Sigmoid colon (tissue), 7 donors: ENCODE results near the gene ATG13. TPM values are rescaled to one million over a fixed set of nuclear protein-coding genes. Genes with fewer than 3 reads are reported as not detected.

Experiments used
- DNase-seq: peaks from one replicate; pipeline ENCODE4 v3.0.0-alpha.2; 2019
- H3K27ac ChIP-seq, 4 donors: fragments of 200-600 bp; sonication (generic); one replicate each; pipeline ENCODE4 v1.5.1; 2016 to 2019; ENCODE audit warnings: mild to moderate bottlenecking in 1 of 4
- H3K27me3 ChIP-seq, 3 donors: fragments of 200-600 bp; sonication (generic); one replicate each; pipeline ENCODE4 v1.5.1; 2019; ENCODE audit warnings: mild to moderate bottlenecking in 1 of 3
- H3K36me3 ChIP-seq, 4 donors: fragments of 200-600 bp; sonication (generic); one replicate each; pipeline ENCODE4 v1.5.1; 2016 to 2019
- H3K4me1 ChIP-seq, 4 donors: fragments of 200-600 bp; sonication (generic); one replicate each; pipeline ENCODE4 v1.5.1; 2017 to 2019
- H3K4me3 ChIP-seq, 4 donors: fragments of 200-600 bp; sonication (generic); one replicate each; pipeline ENCODE4 v1.5.1; 2017 to 2019; ENCODE audit warnings: mild to moderate bottlenecking in 2 of 4, moderate library complexity in 1 of 4
- H3K9me3 ChIP-seq, 4 donors: fragments of 200-600 bp in 3 of 4; sonication (generic) in 3 of 4; one replicate each; pipeline versions ENCODE4 v1.5.1 to v1.6.1; 2013 to 2019
- EP300 ChIP-seq, 4 donors: sonication (generic); formaldehyde crosslinking; IDR thresholded peaks; one replicate each; pipeline ENCODE4 v1.6.1; 2017; ENCODE audit warnings: antibody characterized with exemption in 4 of 4
- POLR2A ChIP-seq, 2 donors: fragments of 450-650 bp; IDR thresholded peaks; one replicate each; pipeline ENCODE4 v1.6.1; 2016; ENCODE audit warnings: antibody characterized with exemption in 2 of 2, mild to moderate bottlenecking in 2 of 2, moderate library complexity in 2 of 2
- POLR2AphosphoS5 ChIP-seq, 4 donors: sonication (generic); formaldehyde crosslinking; IDR thresholded peaks; one replicate each; pipeline ENCODE4 v1.6.1; 2017; ENCODE audit warnings: antibody characterized with exemption in 4 of 4
- WGBS, 2 donors: extraction: QIAGEN DNeasy Blood & Tissue Kit; methylation state at CpG; one replicate each; pipeline ENCODE4 v1.1.7; 2013; 5-methylcytosine and 5-hydroxymethylcytosine counted together
- intact Hi-C: fragments of 100-400 bp; cut with DNase I; formaldehyde crosslinking; loops from one replicate; pipeline ENCODE4 v1.15.1; 2023
- polyA plus RNA-seq, 3 donors: library from polyadenylated mRNA; stranded (reverse); fragments of 200-250 nt; gene quantifications; one replicate each; pipeline ENCODE4 v1.2.3, GENCODE V29; 2013
- total RNA-seq, 4 donors: library from RNA; depleted of rRNA; stranded (reverse); fragments of >200 nt; gene quantifications; one replicate each; pipeline ENCODE4 v1.1.0, GENCODE V29; 2016
- TF ChIP-seq, protein P1 (sequence below), 4 experiments: fragments of 450-650 bp in 3 of 4; fragments of 200-600 bp in 1 of 4; IDR thresholded peaks; one replicate each; pipeline ENCODE4 v1.5.1; 2016 to 2019; ENCODE audit warnings: antibody characterized with exemption in 4 of 4, mild to moderate bottlenecking in 3 of 4, moderate library complexity in 2 of 4
- donor health status: healthy with polysubstance abuse.
- donor health status: Bipolar disorder and iron deficiency.
- donor health status: healthy.

Gene ATG13
- total and polyA plus RNA-seq, 7 donors = 27.6 to 96.4 (median 48.5) TPM

DNA sequence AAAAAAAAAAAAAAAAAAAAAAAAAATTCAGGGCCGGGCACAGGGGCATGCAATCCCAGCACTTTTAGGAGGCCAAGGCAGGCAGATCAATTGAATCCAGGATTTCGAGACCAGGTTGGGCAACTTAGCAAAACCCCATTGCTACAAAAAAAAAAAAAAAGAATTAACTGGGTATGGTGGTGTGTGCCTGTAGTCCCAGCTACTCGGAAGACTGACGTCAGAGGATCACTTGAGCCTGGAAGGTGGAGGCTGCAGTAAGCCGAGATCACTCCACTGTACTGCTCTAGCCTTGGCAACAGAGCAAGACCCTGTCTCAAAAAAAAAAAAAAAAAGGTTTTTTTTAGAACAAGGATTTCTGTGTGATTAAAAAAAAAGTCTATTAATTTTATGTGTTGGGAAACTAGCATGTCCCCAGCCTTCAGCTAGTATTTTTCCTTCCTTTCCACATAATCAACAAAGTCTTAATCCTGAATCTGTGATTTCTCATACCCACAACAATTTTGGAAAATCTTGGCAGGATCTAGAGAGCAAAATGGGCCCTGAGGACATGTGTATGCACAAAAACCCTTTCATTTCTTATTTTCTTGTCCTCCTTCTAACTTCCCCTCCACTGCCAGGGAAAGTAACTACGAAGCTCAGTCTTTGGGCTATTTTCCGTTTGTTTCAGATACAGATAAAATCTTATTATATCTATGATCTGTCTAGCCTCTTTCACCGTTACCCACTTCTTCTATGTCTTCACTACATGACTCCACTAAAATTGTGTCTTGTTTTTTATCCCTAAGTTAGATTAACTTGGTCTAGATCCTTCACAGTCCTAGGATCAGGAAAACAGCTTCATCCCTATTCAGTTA lies 17.8 kb upstream of the ATG13 start:
- Histone ChIP-seq H3K4me3 (no peak overlapping the region), H3K36me3 (peaks cover 0 to 3% (median 0%) of the 10 kb centered on the region in 4 donors), H3K4me1 (peaks cover 0 to 1% (median under 1%) of the 10 kb centered on the region in 4 donors), H3K27me3 (no peaks in the 10 kb centered on the region), H3K9me3 (no peaks in the 10 kb centered on the region), H3K27ac (peak overlapping the region; percentile 37 to 49 (median 42))
- TF ChIP-seq EP300 (IDR thresholded peaks at IDR 0.05) = no peak
- no peak for TF ChIP-seq POLR2AphosphoS5 (IDR thresholded peaks at IDR 0.05)
- no peak for TF ChIP-seq POLR2A (IDR thresholded peaks at IDR 0.05)
- TF ChIP-seq, protein P1, sequence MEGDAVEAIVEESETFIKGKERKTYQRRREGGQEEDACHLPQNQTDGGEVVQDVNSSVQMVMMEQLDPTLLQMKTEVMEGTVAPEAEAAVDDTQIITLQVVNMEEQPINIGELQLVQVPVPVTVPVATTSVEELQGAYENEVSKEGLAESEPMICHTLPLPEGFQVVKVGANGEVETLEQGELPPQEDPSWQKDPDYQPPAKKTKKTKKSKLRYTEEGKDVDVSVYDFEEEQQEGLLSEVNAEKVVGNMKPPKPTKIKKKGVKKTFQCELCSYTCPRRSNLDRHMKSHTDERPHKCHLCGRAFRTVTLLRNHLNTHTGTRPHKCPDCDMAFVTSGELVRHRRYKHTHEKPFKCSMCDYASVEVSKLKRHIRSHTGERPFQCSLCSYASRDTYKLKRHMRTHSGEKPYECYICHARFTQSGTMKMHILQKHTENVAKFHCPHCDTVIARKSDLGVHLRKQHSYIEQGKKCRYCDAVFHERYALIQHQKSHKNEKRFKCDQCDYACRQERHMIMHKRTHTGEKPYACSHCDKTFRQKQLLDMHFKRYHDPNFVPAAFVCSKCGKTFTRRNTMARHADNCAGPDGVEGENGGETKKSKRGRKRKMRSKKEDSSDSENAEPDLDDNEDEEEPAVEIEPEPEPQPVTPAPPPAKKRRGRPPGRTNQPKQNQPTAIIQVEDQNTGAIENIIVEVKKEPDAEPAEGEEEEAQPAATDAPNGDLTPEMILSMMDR (IDR thresholded peaks at IDR 0.05) = no peak
- 94 to 95% methylated on average over 8 of the region's 8 CpGs for WGBS, 2 donors
- intact Hi-C loops = no loop called here
- no peak for DNase-seq

DNA sequence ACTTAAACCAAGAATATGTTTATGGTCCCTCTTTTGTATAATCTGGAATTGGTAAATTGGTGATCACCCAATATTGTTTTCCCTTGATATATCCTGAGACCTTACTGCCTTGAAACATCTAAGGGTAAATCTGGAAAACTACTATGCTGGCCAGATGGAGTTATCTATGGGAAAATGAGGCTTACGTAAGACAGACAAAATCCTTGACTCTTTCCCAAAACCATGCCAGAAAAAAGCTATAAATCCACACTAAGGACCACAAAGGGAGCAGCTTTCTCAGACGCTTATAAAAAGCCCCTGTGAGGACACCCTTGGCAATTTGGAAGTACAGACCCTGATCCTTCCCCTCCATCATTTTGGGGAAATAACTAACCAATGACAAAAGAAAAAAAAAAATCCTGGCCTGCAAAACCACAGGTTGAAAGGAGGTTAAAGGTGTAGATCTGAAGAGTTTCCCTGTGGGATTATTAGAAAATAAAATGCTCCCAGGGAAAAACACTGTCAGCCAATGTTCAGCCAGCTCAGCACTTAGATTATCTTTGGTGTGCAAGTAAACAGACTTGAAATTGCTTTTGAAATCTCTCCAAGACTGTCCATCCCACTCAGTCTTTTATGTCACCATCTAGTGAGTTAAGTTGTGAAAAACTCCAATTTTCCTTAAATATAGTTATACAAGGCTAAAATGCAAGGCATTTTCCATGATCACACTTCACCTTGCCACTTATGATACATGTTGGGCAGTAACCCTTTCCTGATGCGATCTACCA lies 17.0 kb upstream of the ATG13 start:
- Histone ChIP-seq H3K4me1 (no peaks in the 10 kb centered on the region), H3K27ac (peak overlapping the region in 3 of 4 donors; percentile 41 to 49 (median 44)), H3K9me3 (no peaks in the 10 kb centered on the region), H3K27me3 (no peaks in the 10 kb centered on the region), H3K4me3 (no peak overlapping the region), H3K36me3 (peaks cover 0 to 3% (median 0%) of the 10 kb centered on the region in 4 donors)
- intact Hi-C loops = no loop called here
- no peak for TF ChIP-seq POLR2AphosphoS5 (IDR thresholded peaks at IDR 0.05)
- TF ChIP-seq, protein P1 (IDR thresholded peaks at IDR 0.05) = no peak
- no peak for TF ChIP-seq EP300 (IDR thresholded peaks at IDR 0.05)
- no peak for TF ChIP-seq POLR2A (IDR thresholded peaks at IDR 0.05)
- no peak for DNase-seq
- 83% methylated on average over 3 of the region's 3 CpGs for WGBS, 2 donors

DNA sequence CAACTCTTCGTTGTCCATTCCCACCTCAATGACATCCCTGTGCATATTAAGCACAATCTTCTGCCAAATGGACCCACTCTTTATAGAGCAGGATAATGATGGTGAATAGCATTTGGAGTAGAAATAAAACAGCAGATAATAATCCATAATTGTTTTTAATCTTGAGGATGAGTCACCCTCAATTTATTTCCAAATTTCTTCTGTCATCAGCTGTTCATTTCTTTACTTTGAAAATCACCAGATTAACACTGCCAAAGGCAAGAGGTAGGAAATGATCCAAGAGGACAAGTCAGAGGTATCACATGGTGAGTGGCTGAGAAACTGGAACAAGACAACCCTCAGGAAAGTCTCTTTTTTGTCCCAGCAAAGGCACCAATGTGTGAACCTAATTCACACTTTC lies 16.2 kb upstream of the ATG13 start:
- WGBS, 2 donors = 88 to 98% methylated on average over 1 of the region's 1 CpG
- no peak for DNase-seq
- no peak overlapping the region for H3K4me3 ChIP-seq
- H3K27me3 ChIP-seq = no peaks in the 10 kb centered on the region
- TF ChIP-seq EP300 (IDR thresholded peaks at IDR 0.05) = no peak
- peak in 1 of 4 donors; percentile 7 for TF ChIP-seq POLR2AphosphoS5 (IDR thresholded peaks at IDR 0.05)
- TF ChIP-seq POLR2A (IDR thresholded peaks at IDR 0.05) = no peak
- TF ChIP-seq, protein P1 (IDR thresholded peaks at IDR 0.05) = no peak
- intact Hi-C loops = no loop called here
- H3K27ac ChIP-seq = peak overlapping the region in 3 of 4 donors; percentile 41 to 49 (median 44)
- H3K36me3 ChIP-seq = peaks cover 0 to 3% (median 0%) of the 10 kb centered on the region in 4 donors
- no peaks in the 10 kb centered on the region for H3K4me1 ChIP-seq
- no peaks in the 10 kb centered on the region for H3K9me3 ChIP-seq

DNA sequence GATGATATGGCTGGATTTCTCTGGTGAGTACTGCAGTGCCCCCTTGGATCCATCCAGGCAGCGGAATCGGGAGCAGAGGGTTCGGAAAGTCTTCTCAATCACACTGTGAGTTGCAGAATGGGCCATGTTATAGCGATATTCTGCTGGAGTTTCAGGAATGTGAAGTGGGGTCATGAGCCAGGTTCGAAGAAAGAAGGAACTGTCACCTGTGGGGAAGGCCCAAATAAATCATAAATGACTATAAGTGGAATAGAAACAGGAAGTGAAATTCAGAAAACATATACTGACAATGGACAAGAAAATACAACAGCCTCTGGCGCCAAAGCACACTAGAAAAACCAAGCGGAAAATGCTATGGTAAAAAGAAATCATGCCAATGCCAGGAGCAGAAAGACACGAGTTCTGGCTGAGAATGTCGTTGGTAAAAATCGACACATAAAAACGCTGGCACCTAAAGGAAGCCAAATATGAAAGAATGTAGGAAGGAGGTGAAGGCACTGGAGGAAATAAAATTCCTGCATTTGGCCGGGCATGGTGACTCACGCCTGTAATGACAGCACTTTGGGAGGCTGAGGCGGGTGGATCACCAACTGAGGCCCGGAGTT lies 13.5 kb upstream of the ATG13 start:
- peaks cover 0 to 3% (median 0%) of the 10 kb centered on the region in 4 donors for H3K36me3 ChIP-seq
- DNase-seq = no peak
- no peak for TF ChIP-seq POLR2AphosphoS5 (IDR thresholded peaks at IDR 0.05)
- no peak for TF ChIP-seq POLR2A (IDR thresholded peaks at IDR 0.05)
- TF ChIP-seq EP300 (IDR thresholded peaks at IDR 0.05) = no peak
- TF ChIP-seq, protein P1 (IDR thresholded peaks at IDR 0.05) = no peak
- H3K9me3 ChIP-seq = no peaks in the 10 kb centered on the region
- intact Hi-C loops = no loop called here
- H3K27me3 ChIP-seq = no peaks in the 10 kb centered on the region
- H3K27ac ChIP-seq = no peak overlapping the region
- 88 to 90% methylated on average over 15 of the region's 15 CpGs for WGBS, 2 donors
- no peak overlapping the region for H3K4me3 ChIP-seq
- H3K4me1 ChIP-seq = no peaks in the 10 kb centered on the region
